GM23338 (cell line): ENCODE measurements around the gene ATN1. TPM values are rescaled to one million over a fixed set of nuclear protein-coding genes. Genes with fewer than 3 reads are reported as not detected.
A peak's percentile ranks its signal among the peaks of the same experiment; 100 is the strongest.

Experiments
- ATAC-seq: fragments of 200-7000 bp; cut with Tn5 transposase; 3 replicates; pipeline ENCODE4 v1.9.1; 2020
- DNase-seq: peaks from one replicate; pipeline ENCODE4 v3.0.0-alpha.2; 2015; ENCODE audit warnings: low spot score
- H2AFZ ChIP-seq: fragments of 200-600 bp; sonication (generic); 2 replicates; pipeline ENCODE4 v1.8.0; 2016; ENCODE audit warnings: antibody characterized with exemption, mild to moderate bottlenecking, moderate library complexity
- H3F3A ChIP-seq: fragments of 200-600 bp; sonication (generic); replicated peaks from 2 replicates; pipeline ENCODE4 v1.8.0; 2017; ENCODE audit warnings: antibody characterized with exemption, mixed run types, low read depth
- H3K27ac ChIP-seq: fragments of 200-600 bp; sonication (generic); 2 replicates; pipeline ENCODE4 v1.6.1; 2016; ENCODE audit warnings: low read depth
- H3K27me3 ChIP-seq: fragments of 200-600 bp; sonication (generic); 2 replicates; pipeline ENCODE4 v1.8.0; 2016; ENCODE audit warnings: mild to moderate bottlenecking, mixed run types, moderate library complexity; ENCODE audit not compliant: insufficient read depth
- H3K36me3 ChIP-seq: fragments of 200-600 bp; sonication (generic); 2 replicates; pipeline ENCODE4 v1.8.0; 2016; ENCODE audit warnings: mild to moderate bottlenecking; ENCODE audit not compliant: insufficient read depth
- H3K4me1 ChIP-seq: fragments of 200-600 bp; sonication (generic); 2 replicates; pipeline ENCODE4 v1.8.0; 2016; ENCODE audit warnings: mild to moderate bottlenecking, moderate library complexity; ENCODE audit not compliant: insufficient read depth
- H3K4me2 ChIP-seq: fragments of 200-600 bp; sonication (generic); 2 replicates; pipeline ENCODE4 v1.7.1; 2017; ENCODE audit warnings: mixed run types
- H3K4me3 ChIP-seq: fragments of 200-600 bp; sonication (generic); 2 replicates; pipeline ENCODE4 v1.6.1; 2016; ENCODE audit warnings: mixed run types
- H3K79me2 ChIP-seq: fragments of 200-600 bp; sonication (generic); replicated peaks from 2 replicates; pipeline ENCODE4 v1.8.0; 2017; ENCODE audit warnings: mild to moderate bottlenecking; ENCODE audit not compliant: insufficient read depth
- H3K9me2 ChIP-seq: fragments of 200-600 bp; sonication (generic); 2 replicates; pipeline ENCODE4 v1.8.0; 2017; ENCODE audit not compliant: insufficient read depth
- H4K20me1 ChIP-seq: fragments of 200-600 bp; sonication (generic); replicated peaks from 2 replicates; pipeline ENCODE4 v1.8.0; 2017; ENCODE audit warnings: mild to moderate bottlenecking; ENCODE audit not compliant: insufficient read depth
- H3K27ac Mint-ChIP-seq: 2 replicates; pipeline ENCODE4 v1.8.0; 2020; ENCODE audit warnings: inconsistent platforms, mild to moderate bottlenecking, moderate library complexity, mixed read lengths
- H3K27me3 Mint-ChIP-seq: 3 replicates; pipeline ENCODE4 v1.8.0; 2022; ENCODE audit warnings: low read depth, mild to moderate bottlenecking, moderate library complexity, mixed read lengths, inconsistent platforms; ENCODE audit not compliant: insufficient read depth, poor library complexity
- H3K36me3 Mint-ChIP-seq: 3 replicates; pipeline ENCODE4 v1.8.0; 2021; ENCODE audit warnings: low read depth, mild to moderate bottlenecking, inconsistent platforms, moderate library complexity, mixed read lengths
- H3K4me1 Mint-ChIP-seq: 3 replicates; pipeline ENCODE4 v1.8.0; 2020; ENCODE audit warnings: mild to moderate bottlenecking, inconsistent platforms, mixed read lengths
- H3K4me3 Mint-ChIP-seq: 3 replicates; pipeline ENCODE4 v1.8.0; 2021; ENCODE audit warnings: moderate library complexity, mild to moderate bottlenecking, inconsistent platforms, mixed read lengths
- H3K9me3 Mint-ChIP-seq: 3 replicates; pipeline ENCODE4 v1.8.0; 2020; ENCODE audit warnings: moderate library complexity, mild to moderate bottlenecking, inconsistent platforms, mixed read lengths
- CREB1 ChIP-seq: fragments of 250-450 bp; sonication (Bioruptor Pico); IDR thresholded peaks from 2 replicates; pipeline ENCODE4 v1.5.0; 2020; ENCODE audit warnings: low read depth, mild to moderate bottlenecking, moderate library complexity
- EZH2 ChIP-seq: fragments of 200-600 bp; sonication (generic); IDR thresholded peaks from one replicate; pipeline ENCODE4 v1.8.0; 2017; ENCODE audit warnings: antibody characterized with exemption, mild to moderate bottlenecking, low read depth; ENCODE audit not compliant: unreplicated experiment
- EZH2phosphoT487 ChIP-seq: fragments of 200-600 bp; sonication (generic); IDR thresholded peaks from one replicate; pipeline ENCODE4 v1.8.1; 2018; ENCODE audit warnings: antibody characterized with exemption; ENCODE audit not compliant: unreplicated experiment
- NANOG ChIP-seq: IDR thresholded peaks from 2 replicates; pipeline ENCODE4 v1.6.1; 2016; ENCODE audit warnings: antibody characterized with exemption, borderline replicate concordance
- POLR2AphosphoS5 ChIP-seq: IDR thresholded peaks from 2 replicates; pipeline ENCODE4 v1.6.1; 2016; ENCODE audit warnings: antibody characterized with exemption, low read depth
- ZNF331 ChIP-seq: fragments of 250-450 bp; sonication (Bioruptor Pico); IDR thresholded peaks from 2 replicates; pipeline ENCODE4 v1.5.0; 2020; ENCODE audit warnings: low read depth, mild to moderate bottlenecking, moderate library complexity
- polyA plus RNA-seq: library from polyadenylated mRNA; unstranded; fragments of >200 nt; fragmentation: Nextera tagmentation; extraction: Ambion mirVana; gene quantifications from 2 replicates; pipeline ENCODE4 v1.2.1, GENCODE V29; 2016
- total RNA-seq: library from RNA; depleted of rRNA; stranded (reverse); fragments of >200 nt; shearing (Covaris generic); gene quantifications from 2 replicates; pipeline ENCODE4 v1.2.3, GENCODE V29; 2014
- TF ChIP-seq, protein P1 (sequence below): IDR thresholded peaks from 2 replicates; pipeline ENCODE4 v1.6.1; 2016; ENCODE audit warnings: antibody characterized with exemption
- TF ChIP-seq, protein P2 (sequence below), 2 experiments: fragments of 200-600 bp in 1 of 2; sonication (generic) in 1 of 2; conservative IDR thresholded peaks; 2 replicates each; pipeline versions ENCODE4 v1.5.1 to v1.6.1; 2016 to 2017; ENCODE audit warnings: antibody characterized with exemption in 2 of 2, low read depth in 2 of 2, mild to moderate bottlenecking in 2 of 2, moderate library complexity in 1 of 2

Gene ATN1
- total and polyA plus RNA-seq, 2 experiments from 2014 or later, result 27.2 to 49.6 TPM

DNA sequence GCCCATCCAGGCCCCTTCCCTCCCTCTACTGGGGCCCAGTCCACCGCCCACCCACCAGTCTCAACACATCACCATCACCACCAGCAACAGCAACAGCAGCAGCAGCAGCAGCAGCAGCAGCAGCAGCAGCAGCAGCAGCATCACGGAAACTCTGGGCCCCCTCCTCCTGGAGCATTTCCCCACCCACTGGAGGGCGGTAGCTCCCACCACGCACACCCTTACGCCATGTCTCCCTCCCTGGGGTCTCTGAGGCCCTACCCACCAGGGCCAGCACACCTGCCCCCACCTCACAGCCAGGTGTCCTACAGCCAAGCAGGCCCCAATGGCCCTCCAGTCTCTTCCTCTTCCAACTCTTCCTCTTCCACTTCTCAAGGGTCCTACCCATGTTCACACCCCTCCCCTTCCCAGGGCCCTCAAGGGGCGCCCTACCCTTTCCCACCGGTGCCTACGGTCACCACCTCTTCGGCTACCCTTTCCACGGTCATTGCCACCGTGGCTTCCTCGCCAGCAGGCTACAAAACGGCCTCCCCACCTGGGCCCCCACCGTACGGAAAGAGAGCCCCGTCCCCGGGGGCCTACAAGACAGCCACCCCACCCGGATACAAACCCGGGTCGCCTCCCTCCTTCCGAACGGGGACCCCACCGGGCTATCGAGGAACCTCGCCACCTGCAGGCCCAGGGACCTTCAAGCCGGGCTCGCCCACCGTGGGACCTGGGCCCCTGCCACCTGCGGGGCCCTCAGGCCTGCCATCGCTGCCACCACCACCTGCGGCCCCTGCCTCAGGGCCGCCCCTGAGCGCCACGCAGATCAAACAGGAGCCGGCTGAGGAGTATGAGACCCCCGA lies 9.1 kb downstream of the ATN1 start:
- Histone ChIP-seq H3K27me3 (no peaks in the 10 kb centered on the region), H3K79me2 (peaks cover 22% of the 10 kb centered on the region), H3K9me2 (no peaks in the 10 kb centered on the region), H3K4me2 (peak overlapping the region; percentile 93), H3K36me3 (peaks cover 17% of the 10 kb centered on the region), H2AFZ (no peak overlapping the region), H3K27ac (peak overlapping the region; percentile 97), H3K4me3 (peak overlapping the region; percentile 89), H3F3A (peaks cover 44% of the 10 kb centered on the region), H3K4me1 (peaks cover 10% of the 10 kb centered on the region), H4K20me1 (peaks cover 28% of the 10 kb centered on the region)
- TF ChIP-seq CREB1 (CRISPR knock-in tag) (no peak), NANOG (no peak), POLR2AphosphoS5 (peak; percentile 55; the same call in 1 of the 2 replicates), ZNF331 (no peak), EZH2 (no peak)
- TF ChIP-seq, protein P1, sequence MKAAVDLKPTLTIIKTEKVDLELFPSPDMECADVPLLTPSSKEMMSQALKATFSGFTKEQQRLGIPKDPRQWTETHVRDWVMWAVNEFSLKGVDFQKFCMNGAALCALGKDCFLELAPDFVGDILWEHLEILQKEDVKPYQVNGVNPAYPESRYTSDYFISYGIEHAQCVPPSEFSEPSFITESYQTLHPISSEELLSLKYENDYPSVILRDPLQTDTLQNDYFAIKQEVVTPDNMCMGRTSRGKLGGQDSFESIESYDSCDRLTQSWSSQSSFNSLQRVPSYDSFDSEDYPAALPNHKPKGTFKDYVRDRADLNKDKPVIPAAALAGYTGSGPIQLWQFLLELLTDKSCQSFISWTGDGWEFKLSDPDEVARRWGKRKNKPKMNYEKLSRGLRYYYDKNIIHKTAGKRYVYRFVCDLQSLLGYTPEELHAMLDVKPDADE, result no peak
- TF ChIP-seq, protein P2, sequence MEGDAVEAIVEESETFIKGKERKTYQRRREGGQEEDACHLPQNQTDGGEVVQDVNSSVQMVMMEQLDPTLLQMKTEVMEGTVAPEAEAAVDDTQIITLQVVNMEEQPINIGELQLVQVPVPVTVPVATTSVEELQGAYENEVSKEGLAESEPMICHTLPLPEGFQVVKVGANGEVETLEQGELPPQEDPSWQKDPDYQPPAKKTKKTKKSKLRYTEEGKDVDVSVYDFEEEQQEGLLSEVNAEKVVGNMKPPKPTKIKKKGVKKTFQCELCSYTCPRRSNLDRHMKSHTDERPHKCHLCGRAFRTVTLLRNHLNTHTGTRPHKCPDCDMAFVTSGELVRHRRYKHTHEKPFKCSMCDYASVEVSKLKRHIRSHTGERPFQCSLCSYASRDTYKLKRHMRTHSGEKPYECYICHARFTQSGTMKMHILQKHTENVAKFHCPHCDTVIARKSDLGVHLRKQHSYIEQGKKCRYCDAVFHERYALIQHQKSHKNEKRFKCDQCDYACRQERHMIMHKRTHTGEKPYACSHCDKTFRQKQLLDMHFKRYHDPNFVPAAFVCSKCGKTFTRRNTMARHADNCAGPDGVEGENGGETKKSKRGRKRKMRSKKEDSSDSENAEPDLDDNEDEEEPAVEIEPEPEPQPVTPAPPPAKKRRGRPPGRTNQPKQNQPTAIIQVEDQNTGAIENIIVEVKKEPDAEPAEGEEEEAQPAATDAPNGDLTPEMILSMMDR (conservative IDR thresholded peaks at IDR 0.05; ENCODE audit: low read depth in 2 of 2), result peak; percentile 21 to 45; a peak in 2 of 4 replicates
- Mint-ChIP-seq H3K36me3 (peaks cover 72% of the 10 kb centered on the region), H3K9me3 (peaks cover 3% of the 10 kb centered on the region; the same call in 1 of the 3 replicates), H3K4me1 (peaks cover 45% of the 10 kb centered on the region), H3K27me3 (peaks cover 28% of the 10 kb centered on the region), H3K27ac (peak overlapping the region; percentile 95), H3K4me3 (peak overlapping the region; percentile 79)
- peak; percentile 78 for DNase-seq
- ATAC-seq, result peak; percentile 26

DNA sequence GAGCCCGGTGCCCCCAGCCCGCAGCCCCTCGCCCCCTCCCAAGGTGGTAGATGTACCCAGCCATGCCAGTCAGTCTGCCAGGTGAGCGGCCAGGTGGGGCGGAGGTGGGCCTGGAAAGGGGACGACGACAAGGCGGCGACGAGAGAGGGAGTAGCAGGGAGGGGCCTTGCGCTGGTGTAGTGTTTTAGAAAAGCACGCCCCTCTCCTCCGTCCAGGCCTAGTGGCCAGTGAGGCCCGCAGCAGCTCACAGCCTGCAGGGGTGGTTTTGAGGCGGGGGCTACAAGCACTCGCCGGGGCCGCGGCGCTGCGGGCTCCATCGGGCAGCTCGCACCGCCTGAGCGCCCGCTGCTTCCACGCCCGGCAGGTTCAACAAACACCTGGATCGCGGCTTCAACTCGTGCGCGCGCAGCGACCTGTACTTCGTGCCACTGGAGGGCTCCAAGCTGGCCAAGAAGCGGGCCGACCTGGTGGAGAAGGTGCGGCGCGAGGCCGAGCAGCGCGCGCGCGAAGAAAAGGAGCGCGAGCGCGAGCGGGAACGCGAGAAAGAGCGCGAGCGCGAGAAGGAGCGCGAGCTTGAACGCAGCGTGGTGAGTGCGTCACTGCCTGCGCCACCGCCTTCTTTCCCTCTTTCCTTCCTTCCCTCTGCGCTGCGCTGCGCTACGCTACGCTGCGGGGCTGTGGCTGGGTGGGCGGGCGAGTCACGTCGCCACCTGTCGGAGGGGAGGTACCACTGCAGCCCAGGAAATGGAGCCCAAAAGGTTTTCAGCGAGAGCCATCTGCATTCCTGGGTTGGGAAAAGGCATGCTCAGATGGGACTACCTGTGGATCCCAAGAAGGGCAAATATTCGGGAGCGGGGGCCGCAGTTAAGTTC lies 10.0 kb downstream of the ATN1 start:
- Histone ChIP-seq H3K79me2 (peaks cover 13% of the 10 kb centered on the region), H3F3A (peaks cover 44% of the 10 kb centered on the region), H2AFZ (no peak overlapping the region), H3K27me3 (no peaks in the 10 kb centered on the region), H3K27ac (peak overlapping the region; percentile 97), H3K36me3 (peaks cover 17% of the 10 kb centered on the region), H3K4me1 (peaks cover 10% of the 10 kb centered on the region), H3K4me3 (peak overlapping the region; percentile 89), H3K9me2 (no peaks in the 10 kb centered on the region), H3K4me2 (peak overlapping the region; percentile 93), H4K20me1 (peaks cover 22% of the 10 kb centered on the region)
- Mint-ChIP-seq H3K4me1 (peaks cover 51% of the 10 kb centered on the region), H3K9me3 (peaks cover 3% of the 10 kb centered on the region; the same call in 1 of the 3 replicates), H3K27me3 (peaks cover 34% of the 10 kb centered on the region), H3K36me3 (peaks cover 74% of the 10 kb centered on the region), H3K4me3 (peak overlapping the region; percentile 79), H3K27ac (peak overlapping the region; percentile 95)
- peak; percentile 98 for DNase-seq
- TF ChIP-seq POLR2AphosphoS5 (peak; percentile 94), CREB1 (CRISPR knock-in tag) (peak; percentile 96), EZH2phosphoT487 (no peak)
- TF ChIP-seq, protein P2 (conservative IDR thresholded peaks at IDR 0.05; ENCODE audit: low read depth in 2 of 2), result peak; percentile 82 to 95
- TF ChIP-seq, protein P1, result peak; percentile 90
- ATAC-seq, result peak; percentile 81
